A673 (cell line): Measurements from ENCODE around the gene SH3TC1. TPM values are rescaled to one million over a fixed set of nuclear protein-coding genes. Genes with fewer than 3 reads are reported as not detected.

Experiments used
- BruUV-seq: library from RNA; stranded (reverse); fragments of 400-500 nt; replicated peaks from 2 replicates; lab custom pipeline; 2021; lab: Mats Ljungman, UMichigan
- CTCF ChIA-PET: fragments of 300-600 bp; sonication (Branson Sonifier 250); formaldehyde crosslinking; loops from one replicate; lab custom pipeline; 2022; ENCODE audit warnings: antibody characterized with exemption; lab: Charles Lee
- POLR2A ChIA-PET: fragments of 300-600 bp; sonication (Branson Sonifier 250); formaldehyde crosslinking; loops from one replicate; lab custom pipeline; 2022; ENCODE audit warnings: antibody characterized with exemption; ENCODE audit not compliant: low non-redundant PET; lab: Charles Lee
- DNase-seq: peaks from one replicate; pipeline ENCODE4 v3.0.0-alpha.2; 2015; ENCODE audit warnings: low spot score
- H3K27ac ChIP-seq: fragments of 200-600 bp; sonication (generic); 2 replicates; pipeline ENCODE4 v1.5.1; 2016; ENCODE audit warnings: mixed run types, low read depth, mild to moderate bottlenecking, mixed read lengths, antibody characterized with exemption, low read length; ENCODE audit not compliant: poor library complexity, severe bottlenecking
- H3K27me3 ChIP-seq: fragments of 200-600 bp; sonication (generic); replicated peaks from 2 replicates; pipeline ENCODE4 v1.6.1; 2017; ENCODE audit warnings: mixed run types, low read depth, mild to moderate bottlenecking, mixed read lengths, antibody characterized with exemption, low read length; ENCODE audit not compliant: insufficient read depth, poor library complexity
- H3K36me3 ChIP-seq: fragments of 200-600 bp; sonication (generic); 2 replicates; pipeline ENCODE4 v1.6.1; 2016; ENCODE audit warnings: mixed run types, mild to moderate bottlenecking, mixed read lengths, antibody characterized with exemption, low read length; ENCODE audit not compliant: insufficient read depth, poor library complexity, severe bottlenecking
- H3K4me1 ChIP-seq: fragments of 200-600 bp; sonication (generic); 2 replicates; pipeline ENCODE4 v1.6.1; 2017; ENCODE audit warnings: mixed run types, mild to moderate bottlenecking, mixed read lengths, antibody characterized with exemption, low read length; ENCODE audit not compliant: insufficient read depth, poor library complexity, severe bottlenecking
- H3K4me3 ChIP-seq: fragments of 200-600 bp; sonication (generic); 2 replicates; pipeline ENCODE4 v1.5.1; 2016; ENCODE audit warnings: low read depth, mixed run types, mild to moderate bottlenecking, mixed read lengths, low read length; ENCODE audit not compliant: poor library complexity, severe bottlenecking
- H3K9me3 ChIP-seq: fragments of 200-600 bp; sonication (generic); 2 replicates; pipeline ENCODE4 v1.6.1; 2016; ENCODE audit warnings: mixed run types, low read depth, mild to moderate bottlenecking, mixed read lengths, antibody characterized with exemption, low read length; ENCODE audit not compliant: poor library complexity, severe bottlenecking
- EZH2 ChIP-seq: fragments of 200-600 bp; sonication (generic); IDR thresholded peaks from 2 replicates; pipeline ENCODE4 v1.6.1; 2017; ENCODE audit warnings: borderline replicate concordance, low read depth, mild to moderate bottlenecking, mixed read lengths, antibody characterized with exemption, low read length; ENCODE audit not compliant: poor library complexity, severe bottlenecking
- intact Hi-C: fragments of 100-400 bp; cut with micrococcal nuclease; formaldehyde crosslinking; loops from one replicate; pipeline ENCODE4 v1.10.0; 2022; ENCODE audit not compliant: unreplicated experiment
- total RNA-seq: library from RNA; stranded (reverse); gene quantifications from 2 replicates; pipeline ENCODE4 v1.2.3, GENCODE V29; 2021
- TF ChIP-seq, protein P1 (sequence below): fragments of 300-800, 200-600 bp; sonication (generic); conservative IDR thresholded peaks from 2 replicates; pipeline ENCODE4 v1.5.1; 2017; ENCODE audit warnings: low read depth, mild to moderate bottlenecking, antibody characterized with exemption, low read length, moderate library complexity, mixed read lengths

The SH3TC1 gene
- total RNA-seq, 1 experiment from 2014 or later: 0.71 TPM

DNA sequence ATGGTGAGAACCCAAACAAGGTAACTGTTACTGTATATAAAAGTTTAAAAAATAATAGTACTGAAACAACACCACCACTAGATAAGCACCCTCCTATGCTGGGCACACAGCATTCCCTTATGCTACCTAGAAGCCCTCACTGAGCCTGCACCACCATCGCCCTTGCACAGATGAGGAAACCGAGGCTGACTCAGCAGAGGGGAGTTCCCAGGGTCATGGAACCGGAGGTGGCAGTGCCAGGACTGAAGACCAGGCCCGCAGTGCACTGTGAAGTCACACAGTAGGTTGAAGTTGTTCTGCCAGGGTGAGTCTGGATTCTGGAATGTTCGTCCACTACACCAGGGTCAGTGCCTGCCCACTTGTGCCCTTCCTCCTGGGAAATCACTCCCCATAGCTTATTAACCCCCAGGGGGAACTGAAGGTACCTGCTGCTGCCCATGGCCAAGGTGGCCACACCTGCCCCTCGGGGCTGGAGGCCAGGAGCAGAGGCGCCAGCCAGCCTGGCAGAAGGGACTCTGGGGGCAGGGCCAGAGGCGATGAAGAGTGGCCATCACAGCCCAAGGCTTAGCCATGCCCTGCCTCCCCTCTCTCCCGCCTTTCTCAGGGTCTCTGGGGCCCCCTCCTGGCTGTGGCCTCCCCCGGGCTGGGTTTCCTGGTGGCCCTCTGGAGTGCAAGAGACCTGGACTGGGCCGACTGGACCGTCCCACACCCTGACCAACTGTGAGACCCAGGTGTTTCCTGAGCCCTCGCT is 25.4 kb upstream of the SH3TC1 start:
- no peak overlapping the region for H3K4me3 ChIP-seq

DNA sequence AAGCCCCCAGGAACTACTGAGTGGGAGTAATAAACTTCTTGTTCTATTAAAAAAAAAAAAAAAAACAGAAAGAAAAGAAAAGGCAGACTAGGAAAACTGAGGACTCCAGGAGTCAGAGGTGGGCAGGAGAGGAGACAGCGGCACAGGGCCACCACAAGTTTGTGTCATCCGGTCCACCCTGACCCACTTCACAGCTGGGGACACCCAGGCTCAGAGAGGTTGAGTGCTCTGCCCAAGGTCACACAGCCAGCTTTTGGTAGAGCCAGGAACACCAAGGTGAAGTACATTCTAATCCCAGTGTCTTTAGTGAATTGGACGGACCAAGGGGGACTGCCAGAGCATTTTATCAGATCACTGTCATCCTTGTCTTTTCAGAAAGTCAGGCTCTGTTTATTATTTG is 24.1 kb upstream of the SH3TC1 start:
- POLR2A ChIA-PET: no interaction called here
- Histone ChIP-seq H3K27ac (no peak overlapping the region), H3K9me3 (no peaks in the 10 kb centered on the region), H3K4me3 (no peak overlapping the region), H3K36me3 (no peaks in the 10 kb centered on the region), H3K4me1 (peaks cover 7% of the 10 kb centered on the region), H3K27me3 (no peaks in the 10 kb centered on the region)
- no peak for TF ChIP-seq EZH2
- TF ChIP-seq, protein P1, sequence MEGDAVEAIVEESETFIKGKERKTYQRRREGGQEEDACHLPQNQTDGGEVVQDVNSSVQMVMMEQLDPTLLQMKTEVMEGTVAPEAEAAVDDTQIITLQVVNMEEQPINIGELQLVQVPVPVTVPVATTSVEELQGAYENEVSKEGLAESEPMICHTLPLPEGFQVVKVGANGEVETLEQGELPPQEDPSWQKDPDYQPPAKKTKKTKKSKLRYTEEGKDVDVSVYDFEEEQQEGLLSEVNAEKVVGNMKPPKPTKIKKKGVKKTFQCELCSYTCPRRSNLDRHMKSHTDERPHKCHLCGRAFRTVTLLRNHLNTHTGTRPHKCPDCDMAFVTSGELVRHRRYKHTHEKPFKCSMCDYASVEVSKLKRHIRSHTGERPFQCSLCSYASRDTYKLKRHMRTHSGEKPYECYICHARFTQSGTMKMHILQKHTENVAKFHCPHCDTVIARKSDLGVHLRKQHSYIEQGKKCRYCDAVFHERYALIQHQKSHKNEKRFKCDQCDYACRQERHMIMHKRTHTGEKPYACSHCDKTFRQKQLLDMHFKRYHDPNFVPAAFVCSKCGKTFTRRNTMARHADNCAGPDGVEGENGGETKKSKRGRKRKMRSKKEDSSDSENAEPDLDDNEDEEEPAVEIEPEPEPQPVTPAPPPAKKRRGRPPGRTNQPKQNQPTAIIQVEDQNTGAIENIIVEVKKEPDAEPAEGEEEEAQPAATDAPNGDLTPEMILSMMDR: no peak
- BruUV-seq: no TSS peak
- DNase-seq: no peak
- CTCF ChIA-PET: no interaction called here
- intact Hi-C loops: no loop called here

More for the DNA sequence above, 25.4 kb upstream of the SH3TC1 start:
- Histone ChIP-seq H3K9me3 (no peaks in the 10 kb centered on the region), H3K27ac (no peak overlapping the region), H3K4me1 (peaks cover 7% of the 10 kb centered on the region), H3K36me3 (no peaks in the 10 kb centered on the region), H3K27me3 (no peaks in the 10 kb centered on the region)
- intact Hi-C loops: no loop called here
- no TSS peak for BruUV-seq
- CTCF ChIA-PET: no interaction called here
- POLR2A ChIA-PET: no interaction called here
- no peak for DNase-seq
- TF ChIP-seq EZH2: no peak
- TF ChIP-seq, protein P1: 0 out of 2 replicates have a peak, but pooled peaks have one; percentile 12

DNA sequence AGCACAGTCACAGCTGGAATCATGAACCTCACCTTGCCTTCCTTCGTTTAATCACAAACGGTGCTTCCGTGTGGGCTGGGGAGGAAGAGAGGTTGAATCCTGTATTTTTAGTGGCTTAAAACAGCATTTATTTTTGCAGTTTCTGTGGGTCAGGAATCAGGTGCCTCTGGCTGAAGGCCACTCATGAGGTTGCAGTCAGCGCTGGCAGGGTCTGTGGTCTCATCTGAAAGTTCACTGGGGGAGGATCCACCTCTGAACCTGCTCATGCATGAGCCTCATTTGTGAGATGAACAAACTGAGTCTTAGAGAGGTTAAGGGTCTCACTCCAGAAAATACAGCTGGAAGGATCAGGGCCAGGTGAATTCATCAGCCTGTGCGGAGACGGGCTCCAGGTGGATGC is 23.4 kb upstream of the SH3TC1 start:
- ChIA-PET CTCF (no interaction called here), POLR2A (no interaction called here)
- Histone ChIP-seq H3K9me3 (no peaks in the 10 kb centered on the region), H3K4me3 (no peak overlapping the region), H3K27ac (no peak overlapping the region), H3K36me3 (no peaks in the 10 kb centered on the region), H3K27me3 (no peaks in the 10 kb centered on the region), H3K4me1 (peaks cover 7% of the 10 kb centered on the region)
- intact Hi-C loops: loop anchor here (2.0 kb wide), 1 partner anchor 227 kb away; no protein-coding TSS in a partner anchor
- no peak for TF ChIP-seq EZH2
- TF ChIP-seq, protein P1: no peak
- no TSS peak for BruUV-seq
- DNase-seq: no peak
